H1 (cell line): Measurements from ENCODE around the gene ID2. TPM values are rescaled to one million over a fixed set of nuclear protein-coding genes. Genes with fewer than 3 reads are reported as not detected.
A peak's percentile ranks its signal among the peaks of the same experiment; 100 is the strongest.

ENCODE experiments used
- BACH1 ChIP-seq: IDR thresholded peaks from 2 replicates; pipeline ENCODE4 v1.6.1; 2012; ENCODE audit warnings: low read length, improper control_type of control experiment
- BCL11A ChIP-seq, 2 experiments: IDR thresholded peaks; one replicate each; pipeline ENCODE4 v1.6.1; 2011; ENCODE audit warnings: low read depth in 2 of 2, low read length in 2 of 2, mild to moderate bottlenecking in 2 of 2
- CHD1 ChIP-seq: IDR thresholded peaks from 2 replicates; pipeline ENCODE4 v1.6.1; 2012; ENCODE audit warnings: low read depth, low read length, improper control_type of control experiment
- CHD2 ChIP-seq: IDR thresholded peaks from 2 replicates; pipeline ENCODE4 v1.6.1; 2012; ENCODE audit warnings: low read length, improper control_type of control experiment
- CREB1 ChIP-seq: IDR thresholded peaks from 2 replicates; pipeline ENCODE4 v1.6.1; 2012; ENCODE audit warnings: inconsistent platforms
- CTBP2 ChIP-seq: IDR thresholded peaks from 2 replicates; pipeline ENCODE4 v1.7.0; 2011; ENCODE audit warnings: borderline replicate concordance, mild to moderate bottlenecking, moderate library complexity, mixed read lengths, low read length; ENCODE audit not compliant: insufficient read depth, insufficient read length
- EGR1 ChIP-seq: IDR thresholded peaks from 2 replicates; pipeline ENCODE4 v1.6.1; 2011; ENCODE audit warnings: low read depth, low read length, borderline replicate concordance
- EP300 ChIP-seq, 2 experiments: IDR thresholded peaks; 1 replicate in 1 of 2; 2 replicates in 1 of 2; pipeline ENCODE4 v1.6.1; 2011 to 2012; ENCODE audit warnings: low read depth in 2 of 2, low read length in 2 of 2, mild to moderate bottlenecking in 2 of 2, borderline replicate concordance in 1 of 2, inconsistent platforms in 1 of 2, moderate library complexity in 1 of 2
- GABPA ChIP-seq: IDR thresholded peaks from 2 replicates; pipeline ENCODE4 v1.6.1; 2011; ENCODE audit warnings: mild to moderate bottlenecking, low read length, moderate library complexity, borderline replicate concordance; ENCODE audit not compliant: insufficient read depth
- JUND ChIP-seq: IDR thresholded peaks from 2 replicates; pipeline ENCODE4 v1.6.1; 2011; ENCODE audit warnings: mild to moderate bottlenecking, improper control_type of control experiment, low read length
- NRF1 ChIP-seq: IDR thresholded peaks from 2 replicates; pipeline ENCODE4 v1.6.1; 2011; ENCODE audit warnings: mild to moderate bottlenecking, low read depth, low read length, improper control_type of control experiment
- PHF8 ChIP-seq: fragments of 200-600 bp; sonication (generic); conservative IDR thresholded peaks from 2 replicates; pipeline ENCODE4 v1.7.1; 2012; ENCODE audit warnings: low read depth, mild to moderate bottlenecking, inconsistent platforms, low read length, moderate library complexity
- SIN3A ChIP-seq, 2 experiments: IDR thresholded peaks in 1 of 2; conservative IDR thresholded peaks in 1 of 2; 2 replicates each; pipeline ENCODE4 v1.6.1; 2011 to 2012; ENCODE audit warnings: low read length in 2 of 2, improper control_type of control experiment in 1 of 2, low read depth in 1 of 2, mild to moderate bottlenecking in 1 of 2
- SP1 ChIP-seq: IDR thresholded peaks from 2 replicates; pipeline ENCODE4 v1.6.1; 2011; ENCODE audit warnings: low read depth, low read length
- SRF ChIP-seq: IDR thresholded peaks from 2 replicates; pipeline ENCODE4 v1.6.1; 2011; ENCODE audit warnings: mild to moderate bottlenecking, low read depth, low read length, moderate library complexity
- TEAD4 ChIP-seq: IDR thresholded peaks from 2 replicates; pipeline ENCODE4 v1.6.1; 2012; ENCODE audit warnings: low read depth, low read length, inconsistent platforms, mixed read lengths
- polyA plus RNA-seq, 7 experiments: library from polyadenylated mRNA; depleted of rRNA in 3 of 7; stranded (reverse) in 5 of 7; unstranded in 2 of 7; fragments of >200 nt in 5 of 7; fragments of 200-250 nt in 2 of 7; gene quantifications; 1 replicate in 5 of 7; 2 replicates in 1 of 7; 4 replicates in 1 of 7; pipeline versions ENCODE4 v1.2.1 to v1.2.3, GENCODE V29; 2011 to 2013; ENCODE audit warnings: missing spikeins in 2 of 7, mixed read lengths in 2 of 7
- total RNA-seq: library from RNA; stranded (reverse); fragmentation: NEBNext Ultra II Directional; extraction: Animal tissue kit (Norgen Biotek cat#: 25700); gene quantifications from 2 replicates; pipeline ENCODE4 v1.2.1, GENCODE V29; 2021
- TF ChIP-seq, protein P1 (sequence below): IDR thresholded peaks from 2 replicates; pipeline ENCODE4 v1.6.1; 2011; ENCODE audit warnings: low read depth, mild to moderate bottlenecking, low read length; ENCODE audit not compliant: insufficient read depth
- TF ChIP-seq, protein P2 (sequence below): IDR thresholded peaks from 2 replicates; pipeline ENCODE4 v1.6.1; 2012; ENCODE audit warnings: inconsistent platforms

Gene ID2
- total and polyA plus RNA-seq, 2 of the 8 experiments (the other 6 are each of a cell fraction or from before 2014, with no cell fraction given) = 36.7 to 214 TPM

DNA sequence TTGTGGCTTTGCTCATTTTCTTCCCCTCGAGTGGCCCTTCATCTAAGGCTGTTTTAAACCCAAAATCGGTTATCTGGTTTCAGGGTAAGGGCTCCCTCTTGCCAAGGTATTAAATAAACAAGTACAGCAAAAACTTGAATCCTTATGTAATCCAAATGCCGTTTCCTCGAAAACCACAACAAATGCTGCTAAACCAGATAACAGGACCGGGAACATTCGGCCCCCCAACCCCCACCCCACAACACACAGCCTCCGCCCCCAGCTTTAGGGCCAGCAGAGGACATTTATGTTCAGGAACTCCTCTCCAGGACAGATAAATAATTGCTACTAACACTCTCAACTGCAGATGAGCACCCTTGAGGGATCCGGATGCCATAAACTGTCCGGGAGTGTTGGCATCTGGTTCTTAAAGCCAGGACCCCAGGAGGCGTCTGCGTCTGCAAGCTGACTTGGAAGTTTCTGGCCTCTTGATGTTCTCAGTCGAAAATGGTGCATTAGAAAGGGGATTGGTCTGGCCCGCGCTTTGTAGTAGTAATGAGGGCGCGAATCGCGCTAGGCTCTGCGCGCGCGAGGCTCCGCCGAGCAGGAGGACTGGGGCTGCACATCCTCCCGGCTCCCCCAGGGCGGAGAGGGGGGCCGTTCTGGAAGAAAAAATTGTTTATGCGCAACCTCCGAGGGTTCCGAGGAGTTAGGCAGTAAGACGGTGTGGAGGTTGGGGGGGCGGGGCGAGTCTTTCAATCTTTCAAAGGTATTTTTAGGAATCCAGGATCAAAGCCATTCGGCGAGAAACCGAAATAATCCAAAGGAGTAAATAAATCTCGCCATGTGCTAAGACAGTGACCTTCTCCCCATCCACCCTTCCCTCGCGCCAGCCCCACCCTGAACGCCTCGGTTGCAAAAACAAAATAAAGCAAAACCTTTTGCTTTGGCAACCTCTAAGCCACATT lies 3.9 kb upstream of the ID2 start (continued):
- 0 out of 3 replicates have a peak, but pooled peaks of 1 of the 2 experiments have one; percentile 40 for TF ChIP-seq EP300 (IDR thresholded peaks at IDR 0.05; ENCODE audit: borderline replicate concordance in 1 of 2, low read depth in 2 of 2, low read length in 2 of 2)
- no peak for TF ChIP-seq SP1
- TF ChIP-seq TEAD4 = no peak
- TF ChIP-seq EGR1 = no peak
- no peak for TF ChIP-seq CTBP2
- TF ChIP-seq, protein P1, sequence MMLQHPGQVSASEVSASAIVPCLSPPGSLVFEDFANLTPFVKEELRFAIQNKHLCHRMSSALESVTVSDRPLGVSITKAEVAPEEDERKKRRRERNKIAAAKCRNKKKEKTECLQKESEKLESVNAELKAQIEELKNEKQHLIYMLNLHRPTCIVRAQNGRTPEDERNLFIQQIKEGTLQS = no peak
- peak; percentile 25 to 42; a peak in 2 of 4 replicates for TF ChIP-seq SIN3A (conservative IDR thresholded peaks at IDR 0.05 in 1 of 2, IDR thresholded peaks at IDR 0.05 in 1 of 2; ENCODE audit: low read depth in 1 of 2, low read length in 2 of 2)
- no peak for TF ChIP-seq SRF
- TF ChIP-seq PHF8 = no peak
- TF ChIP-seq, protein P2, sequence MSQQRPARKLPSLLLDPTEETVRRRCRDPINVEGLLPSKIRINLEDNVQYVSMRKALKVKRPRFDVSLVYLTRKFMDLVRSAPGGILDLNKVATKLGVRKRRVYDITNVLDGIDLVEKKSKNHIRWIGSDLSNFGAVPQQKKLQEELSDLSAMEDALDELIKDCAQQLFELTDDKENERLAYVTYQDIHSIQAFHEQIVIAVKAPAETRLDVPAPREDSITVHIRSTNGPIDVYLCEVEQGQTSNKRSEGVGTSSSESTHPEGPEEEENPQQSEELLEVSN = peak; percentile 88
- no peak for TF ChIP-seq BCL11A (IDR thresholded peaks at IDR 0.05; ENCODE audit: low read depth in 2 of 2, low read length in 2 of 2)
- TF ChIP-seq GABPA = no peak
- TF ChIP-seq BACH1 = no peak
- no peak for TF ChIP-seq CHD1
- TF ChIP-seq CHD2 = no peak
- TF ChIP-seq JUND = no peak
- 0 out of 2 replicates have a peak, but pooled peaks have one; percentile 9 for TF ChIP-seq CREB1
- TF ChIP-seq NRF1 = no peak
